ENCODE data around the gene EFL1.
"Not testable (repeated sequence)": the region's sequence is repeated elsewhere in the genome, so short reads cannot be mapped to it uniquely, and the experiment has no call there.

Gene EFL1

DNA sequence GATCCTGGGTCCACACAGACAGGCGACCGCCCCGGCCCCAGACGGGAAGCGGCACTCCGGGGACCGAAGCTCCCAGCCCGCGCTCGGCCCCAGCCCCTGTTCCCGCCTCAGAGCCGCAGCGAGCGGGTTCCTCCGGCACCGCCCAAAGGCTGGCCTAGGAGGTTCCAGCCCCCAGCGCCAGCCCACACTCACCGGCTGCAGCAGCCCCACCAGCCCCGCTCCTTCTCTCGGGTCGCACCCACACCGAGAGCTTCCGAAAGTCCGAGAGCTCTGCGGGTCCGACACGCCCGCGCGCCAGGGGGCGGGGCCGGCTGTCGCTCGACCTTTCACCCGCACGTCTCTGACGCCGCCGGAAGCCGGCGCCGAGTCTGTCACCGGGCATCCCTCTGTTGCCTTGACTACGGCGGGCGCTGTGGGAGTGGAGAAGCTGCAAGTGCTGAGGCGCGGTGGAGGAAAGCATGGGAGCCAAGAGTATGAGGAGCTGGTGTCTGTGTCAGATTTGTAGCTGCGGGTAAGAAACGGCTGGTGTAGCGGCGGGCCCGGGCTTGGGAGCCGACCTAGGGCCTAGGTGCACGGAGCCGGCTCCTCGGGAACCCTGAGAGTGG lies at the start of gene EFL1, which contains the start of gene SAXO2:
Gene EFL1 (minus strand): TSS at position 313 of the 605 bp plus-strand sequence. CDS start 956 bp downstream, outside the sequence.
Gene SAXO2 (plus strand): TSS at position 397 of the 605 bp plus-strand sequence. CDS start 62 bp downstream, at position 459.
- peak; percentile 80 for DNase-seq

DNA sequence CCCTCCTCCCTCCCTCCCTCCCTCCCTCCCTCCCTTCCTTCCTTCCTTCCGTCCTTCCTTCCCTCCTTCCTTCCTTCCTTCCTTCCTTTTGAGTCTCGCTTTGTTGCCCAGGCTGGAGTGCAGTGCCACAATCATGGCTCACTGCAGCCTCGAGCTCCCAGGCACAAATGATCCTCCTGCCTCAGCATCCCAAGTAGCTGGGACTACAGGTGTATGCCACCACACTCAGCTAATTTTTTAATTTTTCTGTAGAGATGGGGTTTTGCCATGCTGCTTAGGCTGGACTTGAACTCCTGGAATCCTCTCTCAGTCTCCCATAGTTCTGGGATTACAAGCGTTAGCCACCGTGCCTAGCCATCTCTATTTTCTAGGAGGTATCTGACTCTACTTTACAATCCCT lies 48.8 kb upstream of the EFL1 start:
- DNase-seq, result not testable (repeated sequence)

DNA sequence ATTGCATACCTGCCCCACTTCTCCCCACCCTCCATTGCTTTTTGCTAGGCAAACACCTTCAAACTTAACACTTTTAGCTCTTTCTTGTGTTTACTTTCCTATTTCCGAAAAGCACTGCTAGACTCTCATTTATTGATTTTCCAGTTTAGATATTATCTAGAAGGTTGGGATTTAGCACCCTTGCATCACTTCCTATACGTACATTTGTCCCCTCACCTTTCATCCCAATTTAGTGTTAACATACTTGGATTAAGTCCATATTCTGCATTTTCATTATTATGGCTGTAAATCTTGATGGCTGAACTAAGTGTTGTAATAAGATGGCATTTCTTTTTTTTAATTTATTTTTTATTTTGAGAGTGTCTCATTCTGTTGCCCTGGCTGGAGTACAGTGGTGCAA lies 47.3 kb upstream of the EFL1 start:
- DNase-seq, result no peak

DNA sequence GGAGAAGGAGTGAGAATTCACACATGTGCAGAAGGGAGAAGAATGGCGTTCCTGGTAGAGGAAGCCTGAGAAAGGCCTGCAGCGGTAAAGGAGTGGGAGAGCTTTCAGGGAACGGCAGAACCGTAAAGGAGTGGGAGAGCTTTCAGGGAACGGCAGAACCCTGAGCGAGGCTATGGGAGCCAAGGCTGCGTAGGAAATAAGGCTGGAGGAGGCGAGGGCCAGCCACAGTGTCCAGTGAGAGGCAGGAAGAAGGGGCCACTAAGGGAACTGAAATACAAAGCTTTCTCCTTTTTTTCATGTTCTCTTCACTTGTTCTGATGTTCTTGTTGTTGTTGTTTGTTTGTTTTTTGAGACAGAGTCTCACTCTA lies 45.2 kb upstream of the EFL1 start:
- no peak for DNase-seq

DNA sequence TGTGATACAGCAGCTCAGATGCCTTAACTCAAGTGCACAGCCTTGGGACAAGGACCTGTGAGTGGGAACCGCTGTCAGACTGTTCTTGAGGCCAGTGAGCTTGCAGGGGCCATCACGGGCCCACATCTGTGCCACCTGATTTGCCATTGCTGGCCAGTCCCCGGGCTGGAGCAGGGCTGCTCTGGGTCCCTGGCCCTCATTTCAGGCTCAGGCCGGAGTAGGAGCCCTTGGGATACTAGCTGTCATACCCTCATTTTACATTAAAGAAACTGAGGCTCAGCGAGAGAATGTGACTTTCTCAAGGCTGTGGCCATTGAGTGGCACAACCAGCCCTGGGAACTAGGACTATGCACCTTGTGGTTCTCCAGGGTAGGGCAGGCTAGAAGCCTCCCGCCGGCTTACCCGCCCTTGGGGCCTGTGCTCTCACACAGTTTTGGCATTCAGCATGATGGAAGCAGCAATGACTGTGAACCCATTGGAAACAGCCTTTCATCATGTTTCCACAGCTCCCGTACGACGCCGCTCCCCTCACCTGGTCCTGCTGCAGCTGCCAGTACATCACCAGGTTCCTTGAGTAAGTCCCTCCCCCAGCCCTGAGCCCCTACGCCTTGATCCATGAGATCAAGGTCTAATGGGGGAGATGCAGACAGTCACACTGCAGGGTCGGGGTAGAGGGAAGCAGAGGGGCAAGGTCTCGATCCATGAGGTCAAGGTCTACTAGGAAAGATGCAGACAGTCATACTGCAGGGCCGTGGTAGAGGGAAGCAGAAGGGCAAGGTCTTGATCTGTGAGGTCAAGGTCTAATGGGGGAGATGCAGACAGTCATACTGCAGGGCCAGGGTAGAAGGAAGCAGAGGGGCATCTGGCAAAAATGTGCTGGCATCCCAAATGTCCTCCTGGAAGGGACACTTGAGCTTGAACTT lies 44.5 kb upstream of the EFL1 start:
- no peak for DNase-seq

DNA sequence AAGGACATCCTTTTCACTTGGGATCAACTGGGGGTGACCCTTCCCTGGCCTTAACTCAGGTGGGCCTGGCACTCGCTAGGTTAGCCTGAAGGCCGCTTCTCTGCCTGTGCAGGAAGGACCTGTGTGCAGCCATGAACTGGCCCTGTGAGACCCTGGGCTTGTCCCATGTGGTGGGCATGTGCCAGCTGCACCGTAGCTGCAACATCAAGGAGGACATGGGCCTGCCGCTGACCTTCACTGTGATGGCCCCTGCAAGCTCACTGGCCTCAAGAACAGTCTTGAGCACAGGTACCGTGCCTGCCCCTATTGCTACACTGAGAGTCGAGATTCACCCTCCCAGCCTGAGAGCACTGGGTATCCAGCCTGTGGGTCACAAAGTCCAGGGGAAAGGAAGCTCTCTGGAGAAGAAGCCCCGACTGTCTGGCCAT lies 43.1 kb upstream of the EFL1 start:
- DNase-seq, result no peak

DNA sequence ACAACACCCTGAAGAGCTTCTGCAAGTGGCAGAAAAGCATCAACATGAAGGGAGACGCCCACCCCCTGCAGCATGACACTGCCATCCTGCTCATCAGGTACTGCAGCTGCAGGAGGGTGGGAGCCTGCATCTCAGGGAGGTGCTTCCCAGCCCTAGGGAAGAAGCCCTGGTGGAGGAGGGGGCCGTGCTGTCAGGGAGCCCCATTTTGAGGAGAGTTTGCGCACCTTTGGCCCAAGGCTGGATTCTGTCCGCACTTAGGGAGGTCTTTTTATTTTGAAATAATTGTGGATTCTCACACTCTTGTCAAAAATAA lies 42.2 kb upstream of the EFL1 start:
- no peak for DNase-seq

DNA sequence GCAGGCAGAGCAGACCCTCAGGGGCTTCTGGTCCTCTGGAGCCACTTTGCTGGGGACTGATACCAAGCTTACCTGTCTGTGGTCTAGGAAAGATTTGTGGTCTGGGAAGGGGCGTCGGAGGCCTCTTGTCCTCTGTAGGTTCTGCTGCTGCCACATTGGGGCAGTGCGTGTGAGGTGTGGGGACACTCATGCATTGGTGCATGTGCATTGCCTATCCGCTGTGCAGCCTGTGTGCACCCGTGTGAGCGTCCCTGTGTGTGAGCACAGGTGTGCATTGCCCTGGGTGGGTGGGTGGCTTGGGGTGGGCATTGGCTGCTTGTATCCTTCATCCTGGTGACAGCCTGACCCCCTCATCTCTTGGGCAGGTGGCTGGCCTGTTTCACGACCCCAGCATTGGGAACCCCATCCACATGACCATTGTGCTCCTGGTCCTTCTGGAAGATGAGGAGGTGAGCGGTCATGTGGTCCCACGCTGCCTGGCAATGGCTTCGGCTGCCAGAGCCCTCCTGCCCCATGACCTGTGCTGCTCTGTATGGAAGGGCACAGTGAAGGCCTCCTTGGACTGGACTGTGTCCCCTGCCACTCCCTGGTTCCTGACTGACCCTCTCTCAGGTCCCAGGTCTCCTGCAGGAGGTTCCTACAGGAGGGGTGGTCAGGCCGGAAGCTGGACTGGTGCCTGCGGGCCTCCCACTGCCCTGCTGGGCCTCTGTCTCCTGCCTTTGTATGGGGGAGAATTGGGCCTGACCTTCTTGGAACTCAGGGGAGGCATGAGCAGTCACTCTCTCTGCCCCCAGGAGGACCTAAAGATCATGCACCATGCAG lies 41.6 kb upstream of the EFL1 start:
- no peak for DNase-seq

DNA sequence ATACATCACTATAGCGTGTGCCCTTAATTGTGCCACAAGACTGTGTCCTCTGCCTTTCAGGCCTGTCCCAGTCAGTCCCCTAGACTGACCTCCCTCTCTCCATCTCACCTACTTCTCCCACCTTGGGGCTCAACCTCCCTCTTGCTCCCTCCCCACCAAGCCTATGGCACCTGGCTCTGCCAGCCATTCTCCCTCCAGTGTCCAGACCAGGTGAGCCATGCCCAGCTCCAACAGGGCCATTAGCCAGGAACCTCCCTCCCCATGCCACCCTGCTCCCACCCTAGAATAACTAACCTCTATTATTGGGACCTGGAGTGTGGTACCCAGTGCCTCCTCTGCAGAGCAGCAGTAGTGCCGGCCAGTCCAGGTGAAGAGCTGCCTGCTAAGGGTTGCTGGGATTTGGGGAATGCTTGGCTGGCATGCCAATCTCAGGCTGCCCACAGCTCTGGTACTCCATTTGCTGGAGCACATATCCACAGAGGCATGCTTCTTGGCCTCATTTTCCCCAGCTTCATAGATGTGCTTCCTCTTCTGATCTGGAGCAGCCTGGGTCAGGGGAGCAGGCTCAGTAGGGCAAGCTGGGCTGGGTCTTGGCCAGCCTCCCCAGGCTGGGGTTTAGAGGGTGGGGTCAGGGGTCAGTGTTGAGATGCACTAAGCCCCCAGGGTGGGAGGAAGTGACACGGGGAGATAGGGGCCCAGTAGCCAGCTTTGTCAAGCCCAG lies 38.9 kb upstream of the EFL1 start:
- DNase-seq, result no peak

DNA sequence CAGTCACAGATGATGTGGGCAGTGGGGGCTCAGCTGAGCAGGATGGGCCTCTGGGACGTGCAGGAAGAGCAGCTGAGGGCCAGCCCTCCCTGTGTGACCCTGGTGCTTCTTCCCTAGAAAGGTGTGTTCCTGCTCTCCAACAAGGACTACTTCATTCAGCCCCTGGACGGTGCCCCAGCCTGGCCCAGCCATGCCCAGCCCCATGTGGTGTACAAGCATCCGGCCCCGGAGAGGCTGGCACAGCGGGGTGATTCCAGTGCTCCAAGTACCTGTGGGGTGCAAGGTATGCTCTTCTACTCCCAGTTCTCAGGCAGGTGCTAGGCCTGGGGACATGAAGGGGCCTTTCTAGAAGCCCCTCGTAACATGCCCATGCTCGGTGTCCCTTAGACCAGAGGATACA lies 38.3 kb upstream of the EFL1 start:
- no peak for DNase-seq

DNA sequence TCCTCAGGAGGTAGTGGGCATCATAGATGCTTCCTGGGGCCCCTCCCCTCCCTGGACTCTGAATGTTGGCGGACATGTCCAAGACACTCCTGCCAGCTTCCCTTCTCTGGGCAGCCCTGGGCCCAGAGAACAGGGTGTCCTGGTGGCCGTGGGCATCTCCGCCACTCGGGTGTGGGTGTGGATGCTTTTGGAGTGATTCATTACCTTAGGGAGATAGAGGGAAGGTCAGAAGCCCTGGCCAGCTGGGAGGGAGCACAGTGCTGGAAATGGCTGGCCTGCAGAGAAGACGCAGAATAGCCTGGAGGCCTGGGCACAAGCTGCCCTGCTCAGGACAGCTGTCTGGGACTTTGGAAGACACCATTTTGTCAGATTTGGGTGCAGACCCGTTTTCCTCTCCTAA lies 37.8 kb upstream of the EFL1 start:
- not testable (repeated sequence) for DNase-seq

DNA sequence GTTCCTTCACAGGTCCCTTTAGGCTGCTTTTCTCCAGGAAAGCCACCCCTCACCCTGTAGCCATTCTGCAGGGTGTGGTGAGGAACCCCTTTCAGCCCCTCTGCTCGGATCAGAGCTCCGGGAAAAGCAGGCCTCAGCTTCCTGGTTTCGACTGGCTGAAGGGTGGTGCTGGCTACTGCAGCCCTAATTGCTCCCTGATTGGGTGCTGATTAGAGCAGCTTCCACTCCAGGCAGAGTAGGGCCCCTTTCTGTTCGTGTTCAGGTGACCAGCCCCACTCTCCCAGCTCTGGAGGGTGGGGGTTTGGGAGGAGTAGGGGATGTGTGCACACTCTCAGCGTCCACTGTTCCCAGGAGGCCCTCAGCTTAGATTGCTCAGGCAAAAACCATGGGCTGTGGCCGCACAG lies 37.0 kb upstream of the EFL1 start:
- DNase-seq, result not testable (repeated sequence)

DNA sequence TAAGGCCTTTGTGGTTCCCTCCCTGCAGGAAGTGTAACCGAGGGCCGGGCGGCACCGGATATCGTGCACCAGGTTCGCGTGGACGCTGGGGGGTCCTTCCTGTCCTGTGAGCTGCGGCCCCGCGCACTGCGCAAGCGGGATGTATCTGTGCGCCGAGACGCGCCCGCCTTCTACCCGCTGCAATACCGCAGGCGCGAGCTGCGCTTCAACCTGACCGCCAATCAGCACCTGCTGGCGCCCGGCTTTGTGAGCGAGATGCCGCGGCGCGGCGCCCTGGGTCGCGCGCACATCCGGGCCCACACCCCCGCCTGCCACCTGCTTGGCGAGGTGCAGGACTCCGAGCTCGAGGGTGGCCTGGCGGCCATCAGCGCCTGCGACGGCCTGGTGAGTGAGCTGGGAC lies 36.0 kb upstream of the EFL1 start:
- DNase-seq, result no peak

DNA sequence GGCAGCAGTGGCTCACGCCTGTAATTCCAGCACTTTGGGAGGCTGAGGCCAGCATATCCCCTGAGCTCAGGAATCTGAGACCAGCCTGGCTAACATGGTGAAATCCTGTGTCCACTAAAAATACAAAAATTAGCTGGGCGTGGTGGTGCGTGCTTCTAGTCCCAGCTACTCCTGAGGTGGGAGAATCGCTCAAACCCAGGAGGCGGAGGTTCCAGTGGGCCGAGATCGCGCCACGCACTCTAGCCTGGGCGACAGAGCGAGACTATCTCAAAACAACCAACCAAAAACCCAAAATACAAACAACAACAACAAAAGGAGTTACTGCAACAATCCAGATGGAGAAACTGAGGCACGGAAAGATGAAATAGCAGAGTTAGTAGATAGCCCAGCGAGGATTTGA lies 35.5 kb upstream of the EFL1 start:
- no peak for DNase-seq

DNA sequence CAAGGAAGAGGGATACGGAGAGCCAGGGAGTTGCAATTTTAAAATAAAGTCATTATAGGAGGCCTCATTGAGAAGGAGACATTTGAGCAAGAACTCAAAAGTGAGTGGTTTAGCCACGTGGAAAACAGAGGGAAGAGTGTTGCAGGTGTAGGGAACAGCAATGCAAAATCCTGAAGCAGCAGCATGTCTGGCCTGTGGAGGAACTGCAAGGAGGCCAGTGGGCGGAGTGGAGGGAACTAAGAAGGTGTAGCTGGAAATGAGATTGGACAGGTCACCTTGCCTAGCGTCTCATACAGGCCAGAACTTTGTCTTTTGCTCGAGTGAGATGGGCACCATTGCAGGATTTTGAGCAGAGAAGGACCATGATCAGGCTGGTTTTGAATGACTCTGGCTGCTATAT lies 35.0 kb upstream of the EFL1 start:
- DNase-seq, result no peak

DNA sequence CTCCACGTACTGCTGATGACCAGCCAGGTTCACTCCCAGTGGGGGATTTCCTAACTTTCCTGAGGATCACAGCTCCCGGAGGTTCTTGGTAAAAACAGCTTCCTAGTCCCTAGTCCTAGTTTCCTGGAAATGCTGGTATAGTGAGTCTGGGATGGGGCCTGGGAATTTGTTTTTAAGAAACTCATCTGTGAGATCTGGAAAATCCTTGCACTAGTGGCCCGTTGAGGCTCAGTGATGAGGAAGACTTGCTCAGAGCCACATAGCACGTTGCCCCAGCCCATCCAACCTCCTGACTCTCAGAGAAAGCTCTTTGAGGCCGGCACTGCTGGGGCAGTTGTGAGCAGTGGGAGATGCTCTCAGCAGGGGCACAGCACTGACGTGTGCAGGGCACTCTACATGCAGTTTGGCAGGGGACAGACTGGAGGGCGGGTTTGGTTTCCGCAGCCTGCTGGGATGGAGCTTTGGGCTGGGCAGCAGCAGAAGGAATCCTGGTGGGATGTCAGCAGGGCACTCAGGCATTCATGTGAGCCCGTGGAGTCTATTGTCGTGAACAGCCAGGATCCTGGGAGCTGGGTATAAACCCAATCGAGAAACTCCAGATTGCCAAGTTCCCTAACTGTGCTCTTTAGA lies 31.6 kb upstream of the EFL1 start:
- no peak for DNase-seq

DNA sequence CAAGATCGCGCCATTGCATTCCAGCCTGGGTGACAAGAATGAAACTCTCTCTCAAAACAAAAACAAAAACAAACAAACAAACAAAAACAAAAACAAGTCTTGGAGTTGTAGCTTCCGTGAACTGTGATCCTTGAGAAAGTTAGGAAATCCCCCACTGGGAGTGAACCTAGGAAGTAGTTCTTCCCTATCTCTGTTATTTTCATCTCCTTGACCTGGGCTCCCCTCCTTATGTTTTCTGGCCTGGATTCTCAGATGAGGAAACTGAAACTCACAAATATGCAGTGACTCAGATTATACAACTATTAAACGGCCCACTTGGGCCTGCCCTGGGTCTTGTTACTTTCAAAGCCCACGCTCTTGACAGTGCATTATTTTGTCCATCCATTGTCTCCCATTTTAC lies 29.7 kb upstream of the EFL1 start:
- DNase-seq, result no peak

DNA sequence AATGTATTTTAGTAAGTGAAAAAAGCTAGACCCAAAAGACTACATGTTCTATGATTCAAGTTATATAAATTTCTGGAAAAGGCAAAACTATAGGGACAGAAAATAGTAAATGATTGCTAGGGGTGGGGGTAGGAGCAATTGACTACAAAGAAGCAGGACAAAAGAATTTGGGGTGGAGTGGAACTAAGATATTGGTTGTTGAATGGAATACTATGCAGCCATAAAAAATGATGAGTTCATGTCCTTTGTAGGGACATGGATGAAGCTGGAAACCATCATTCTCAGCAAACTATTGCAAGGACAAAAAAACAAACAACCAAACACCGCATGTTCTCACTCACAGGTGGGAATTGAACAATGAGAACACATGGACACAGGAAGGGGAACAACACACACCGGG lies 25.7 kb upstream of the EFL1 start:
- DNase-seq, result not testable (repeated sequence)

DNA sequence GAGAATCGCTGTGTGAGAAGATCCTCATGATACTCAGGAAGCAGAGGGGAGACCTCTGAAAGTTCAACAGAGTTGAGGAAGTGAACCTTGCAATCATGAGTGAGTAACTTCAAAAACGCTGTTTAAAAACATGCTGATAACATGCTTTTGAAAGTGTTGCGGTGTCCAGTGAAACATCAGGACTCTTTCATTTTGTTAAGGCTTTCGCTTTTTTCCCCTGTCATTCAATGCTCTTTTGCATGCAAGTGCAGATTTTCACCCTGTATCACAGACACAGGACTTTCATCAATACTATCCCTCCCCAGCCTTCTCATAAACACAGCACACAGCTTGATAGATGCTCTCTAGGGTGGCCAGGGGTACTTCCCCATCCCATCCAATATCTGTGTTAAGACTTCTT lies 23.9 kb upstream of the EFL1 start:
- DNase-seq, result not testable (repeated sequence)

DNA sequence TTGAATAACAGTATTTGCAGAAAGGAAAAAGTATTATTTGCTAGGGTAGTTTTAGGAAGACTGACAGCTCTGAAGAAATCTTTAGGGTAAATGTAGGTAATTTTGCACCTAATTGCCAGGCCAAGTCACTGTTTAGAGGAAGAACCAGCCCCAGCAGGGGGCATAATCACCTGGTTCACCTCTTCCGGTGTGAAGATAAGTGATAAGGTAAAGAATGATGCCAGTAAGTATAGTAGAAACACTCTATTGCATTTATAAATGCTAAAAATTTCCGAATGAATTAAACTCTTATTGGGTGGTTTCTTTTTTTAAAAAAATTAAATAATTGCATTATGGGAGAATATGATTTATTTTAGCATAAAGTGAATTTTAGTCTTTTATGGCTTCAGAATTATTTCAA lies 21.8 kb upstream of the EFL1 start:
- not testable (repeated sequence) for DNase-seq

DNA sequence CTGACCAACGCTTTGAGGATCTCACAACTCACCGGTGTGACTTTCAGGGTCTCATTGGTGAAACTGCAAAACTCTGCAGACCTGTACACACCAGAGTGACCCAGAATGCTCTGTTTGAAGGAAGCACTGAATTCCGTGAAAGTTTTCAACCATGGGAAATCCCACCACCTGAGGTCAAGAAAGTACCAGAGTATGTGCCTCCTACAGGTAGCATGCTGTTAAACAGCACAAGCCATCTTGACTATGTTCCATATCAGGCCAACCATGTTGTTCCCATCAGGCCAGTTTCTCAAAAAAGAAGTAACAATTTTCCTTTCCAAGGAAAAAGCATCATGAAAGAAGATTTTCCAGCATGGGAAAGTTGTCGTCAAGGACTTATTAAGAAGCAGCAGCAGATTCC lies 19.9 kb upstream of the EFL1 start:
- DNase-seq, result not testable (repeated sequence)

DNA sequence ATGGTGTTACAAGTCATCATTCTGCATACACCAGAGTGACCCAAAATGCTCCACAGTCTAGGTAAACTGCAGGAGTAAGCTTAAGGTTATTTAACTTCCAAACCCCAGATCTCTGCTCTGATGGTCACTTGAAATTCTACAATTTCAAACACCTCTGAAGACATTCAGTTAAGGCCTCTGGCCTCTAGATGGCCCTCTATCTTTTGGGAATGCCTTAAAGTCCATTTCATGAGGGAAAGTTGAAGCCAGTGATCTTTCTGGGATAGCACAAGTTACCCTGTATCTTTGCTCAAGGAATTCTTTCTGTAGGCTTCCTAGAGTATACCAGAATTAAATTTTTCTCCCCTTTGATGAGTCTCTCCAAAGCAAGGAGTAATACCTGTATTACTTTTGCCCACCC lies 18.7 kb upstream of the EFL1 start:
- not testable (repeated sequence) for DNase-seq
